Measurements from ENCODE around the gene AMY2B. TPM values are rescaled to one million over a fixed set of nuclear protein-coding genes. Genes with fewer than 3 reads are reported as not detected.

Gene AMY2B
- total and polyA plus RNA-seq, 2 of the 4 experiments (the other 2 are of a cell fraction), result 0.72 to 1.7 TPM

DNA sequence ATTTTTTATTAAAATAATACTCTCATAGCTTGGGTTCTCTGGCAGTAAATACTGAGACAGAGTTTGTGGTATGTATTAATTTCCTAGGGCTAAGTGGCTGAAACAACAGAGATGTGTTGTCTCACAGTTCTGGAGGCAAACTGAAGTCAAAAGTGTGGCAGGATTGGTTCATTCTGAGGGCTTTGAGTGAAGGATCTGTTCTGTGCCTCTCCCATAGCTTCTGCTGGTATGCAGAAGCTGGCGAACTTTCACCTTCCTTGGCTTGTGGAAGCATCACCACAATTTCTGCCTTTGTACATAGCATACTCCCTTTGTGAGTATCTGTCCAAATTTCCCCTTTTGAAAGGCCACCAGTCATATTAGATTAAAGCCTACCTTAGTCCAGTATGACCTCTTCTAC is 24.9 kb upstream of the AMY2B start:
- H4K8ac ChIP-seq (ENCODE audit: low read depth in 2 of 2, low read length in 2 of 2), result no peak overlapping the region
- intact Hi-C loops (cut with micrococcal nuclease) (no loop called here), dilution Hi-C loops (cut with HindIII; ENCODE audit: low sequenced_read_pairs, unreplicated experiment) (no loop called here), in situ Hi-C loops (cut with MboI; ENCODE audit: low sequenced_read_pairs) (no loop called here)
- no peak overlapping the region for H2BK120ac ChIP-seq (ENCODE audit: low read depth, low read length)
- H3K27me3 ChIP-seq (ENCODE audit: control insufficient read depth, insufficient read depth, low read length), result no peaks in the 10 kb centered on the region
- no peaks in the 10 kb centered on the region for H3K9me1 ChIP-seq (ENCODE audit: insufficient read depth, low read length)
- TF ChIP-seq CHD1 (IDR thresholded peaks at IDR 0.05; ENCODE audit: low read depth, low read length) (no peak), POLR2A (IDR thresholded peaks at IDR 0.05; ENCODE audit: low read depth, low read length) (no peak), RFX5 (IDR thresholded peaks at IDR 0.05; ENCODE audit: low read depth, low read length) (no peak), FOS (IDR thresholded peaks at IDR 0.05; ENCODE audit: low read depth, low read length) (no peak), NFE2L2 (IDR thresholded peaks at IDR 0.05; ENCODE audit: low read depth, low read length) (no peak)
- TF ChIP-seq, protein P1, sequence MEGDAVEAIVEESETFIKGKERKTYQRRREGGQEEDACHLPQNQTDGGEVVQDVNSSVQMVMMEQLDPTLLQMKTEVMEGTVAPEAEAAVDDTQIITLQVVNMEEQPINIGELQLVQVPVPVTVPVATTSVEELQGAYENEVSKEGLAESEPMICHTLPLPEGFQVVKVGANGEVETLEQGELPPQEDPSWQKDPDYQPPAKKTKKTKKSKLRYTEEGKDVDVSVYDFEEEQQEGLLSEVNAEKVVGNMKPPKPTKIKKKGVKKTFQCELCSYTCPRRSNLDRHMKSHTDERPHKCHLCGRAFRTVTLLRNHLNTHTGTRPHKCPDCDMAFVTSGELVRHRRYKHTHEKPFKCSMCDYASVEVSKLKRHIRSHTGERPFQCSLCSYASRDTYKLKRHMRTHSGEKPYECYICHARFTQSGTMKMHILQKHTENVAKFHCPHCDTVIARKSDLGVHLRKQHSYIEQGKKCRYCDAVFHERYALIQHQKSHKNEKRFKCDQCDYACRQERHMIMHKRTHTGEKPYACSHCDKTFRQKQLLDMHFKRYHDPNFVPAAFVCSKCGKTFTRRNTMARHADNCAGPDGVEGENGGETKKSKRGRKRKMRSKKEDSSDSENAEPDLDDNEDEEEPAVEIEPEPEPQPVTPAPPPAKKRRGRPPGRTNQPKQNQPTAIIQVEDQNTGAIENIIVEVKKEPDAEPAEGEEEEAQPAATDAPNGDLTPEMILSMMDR (conservative IDR thresholded peaks at IDR 0.05; ENCODE audit: low read depth, low read length), result no peak
- no peak overlapping the region for H4K5ac ChIP-seq (ENCODE audit: low read depth, low read length)
- ATAC-seq (ENCODE audit: low read depth) (no peak), DNase-seq (no peak)
- no peak overlapping the region for H3K14ac ChIP-seq (replicated peaks; ENCODE audit: low read depth, low read length)
- no peak overlapping the region for H2BK15ac ChIP-seq (ENCODE audit: low read depth, low read length)
- no peak overlapping the region for H2BK20ac ChIP-seq (ENCODE audit: low read depth, low read length)
- POLR2A ChIA-PET (ENCODE audit: unreplicated experiment), result no interaction called here
- H2BK5ac ChIP-seq (ENCODE audit: low read depth, low read length, poor library complexity, severe bottlenecking), result no peak overlapping the region
- H3K4me3 ChIP-seq (ENCODE audit: insufficient read depth, low read depth, low read length), result no peak overlapping the region
- H3K9me3 ChIP-seq (ENCODE audit: control insufficient read depth, insufficient read depth, low read length), result no peaks in the 10 kb centered on the region
- H3K18ac ChIP-seq (ENCODE audit: low read depth, low read length), result no peak overlapping the region
- CTCF ChIA-PET, result no interaction called here
- no peaks in the 10 kb centered on the region for H4K20me1 ChIP-seq (ENCODE audit: insufficient read depth, low read length)
- no peak overlapping the region for H2AK9ac ChIP-seq (replicated peaks; ENCODE audit: low read depth, low read length, poor library complexity)
- no TSS peak for BruUV-seq (replicated peaks)
- H3K23ac ChIP-seq (ENCODE audit: low read depth, low read length), result no peak overlapping the region
- H3K4ac ChIP-seq (ENCODE audit: low read depth, low read length), result no peak overlapping the region
- WGBS, 2 experiments (ENCODE audit: extremely low coverage in 2 of 2, insufficient read length in 1 of 2), result no CpG with 5 or more reads among the region's 1 CpG
- no peak overlapping the region for H4K91ac ChIP-seq (ENCODE audit: insufficient read depth, low read depth, low read length)
- no peak overlapping the region for H2AK5ac ChIP-seq (ENCODE audit: low read depth, low read length)
- peaks cover 10% of the 10 kb centered on the region for H3K36me3 ChIP-seq (ENCODE audit: control insufficient read depth, insufficient read depth, low read length)
- no peak overlapping the region for H3K9ac ChIP-seq (ENCODE audit: low read depth, low read length)
- H3K4me2 ChIP-seq (ENCODE audit: low read depth, low read length), result no peak overlapping the region
- H2AFZ ChIP-seq (replicated peaks; ENCODE audit: low read length, poor library complexity), result no peak overlapping the region
- no peaks in the 10 kb centered on the region for H3K79me1 ChIP-seq (ENCODE audit: low read depth in 1 of 2, low read length in 2 of 2)
- H3K27ac ChIP-seq (ENCODE audit: insufficient read depth, low read length), result no peak overlapping the region
- no peak overlapping the region for H3K56ac ChIP-seq (ENCODE audit: extremely low read depth, insufficient read depth, low read length)
- H3K4me1 ChIP-seq (ENCODE audit: control insufficient read depth, insufficient read depth, low read length), result no peaks in the 10 kb centered on the region

Data from IMR-90 (cell line).